ENCODE results near the gene C9. TPM values are rescaled to one million over a fixed set of nuclear protein-coding genes. Genes with fewer than 3 reads are reported as not detected.

The C9 gene
- total and polyA plus RNA-seq, 2 experiments from 2014 or later: not detected

DNA sequence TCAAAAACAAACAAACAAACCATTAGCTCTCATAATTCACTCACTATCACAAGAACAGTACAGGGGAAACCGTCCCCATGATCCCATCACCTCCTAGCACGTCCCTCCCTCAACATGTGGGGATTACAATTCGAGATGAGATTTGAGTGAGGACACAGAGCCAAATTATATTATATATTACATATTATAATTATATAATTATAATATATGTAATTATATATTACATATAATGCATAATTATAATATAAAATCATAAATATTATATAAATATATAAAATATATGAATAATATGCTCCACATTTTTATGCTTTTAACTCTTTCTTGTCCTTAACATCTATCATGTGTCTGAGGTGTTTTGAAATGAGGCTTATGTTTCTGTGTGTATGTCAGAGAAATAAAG lies 3.4 kb upstream of the C9 start:
- no peaks in the 10 kb centered on the region for H3K36me3 ChIP-seq (ENCODE audit: insufficient read depth)

More for the DNA sequence above, 3.4 kb upstream of the C9 start:
- Histone ChIP-seq H3K4me3 (no peak overlapping the region), H3K79me2 (replicated peaks; ENCODE audit: insufficient read depth) (no peaks in the 10 kb centered on the region), H4K20me1 (replicated peaks; ENCODE audit: insufficient read depth) (no peaks in the 10 kb centered on the region), H3K9me2 (ENCODE audit: insufficient read depth) (0 out of 2 replicates have a peak, but pooled peaks cover 3% of the 10 kb centered on the region), H2AFZ (no peak overlapping the region), H3K4me1 (ENCODE audit: insufficient read depth) (peaks cover 6% of the 10 kb centered on the region; the same call in 1 of the 2 replicates), H3K27me3 (ENCODE audit: insufficient read depth) (no peaks in the 10 kb centered on the region), H3K4me2 (no peak overlapping the region), H3K27ac (ENCODE audit: low read depth) (no peak overlapping the region), H3F3A (replicated peaks; ENCODE audit: low read depth) (no peaks in the 10 kb centered on the region)
- Mint-ChIP-seq H3K36me3 (ENCODE audit: low read depth) (no peaks in the 10 kb centered on the region), H3K4me1 (peaks cover 17% of the 10 kb centered on the region), H3K4me3 (no peak overlapping the region), H3K27me3 (ENCODE audit: insufficient read depth, low read depth, poor library complexity) (peaks cover 5% of the 10 kb centered on the region), H3K9me3 (no peaks in the 10 kb centered on the region), H3K27ac (no peak overlapping the region)
- no peak for DNase-seq (ENCODE audit: low spot score)
- TF ChIP-seq EZH2phosphoT487 (IDR thresholded peaks at IDR 0.05; ENCODE audit: unreplicated experiment) (no peak), NANOG (IDR thresholded peaks at IDR 0.05; ENCODE audit: borderline replicate concordance) (no peak), CREB1 (CRISPR knock-in tag; IDR thresholded peaks at IDR 0.05; ENCODE audit: low read depth) (no peak), ZNF114 (CRISPR knock-in tag; IDR thresholded peaks at IDR 0.05) (no peak), POLR2AphosphoS5 (IDR thresholded peaks at IDR 0.05; ENCODE audit: low read depth) (no peak), EZH2 (IDR thresholded peaks at IDR 0.05; ENCODE audit: low read depth, unreplicated experiment) (no peak), STAT1 (IDR thresholded peaks at IDR 0.05; ENCODE audit: unreplicated experiment) (no peak), ZNF331 (CRISPR knock-in tag; IDR thresholded peaks at IDR 0.05; ENCODE audit: low read depth) (no peak), JUNB (IDR thresholded peaks at IDR 0.05; ENCODE audit: unreplicated experiment) (no peak)
- TF ChIP-seq, protein P1, sequence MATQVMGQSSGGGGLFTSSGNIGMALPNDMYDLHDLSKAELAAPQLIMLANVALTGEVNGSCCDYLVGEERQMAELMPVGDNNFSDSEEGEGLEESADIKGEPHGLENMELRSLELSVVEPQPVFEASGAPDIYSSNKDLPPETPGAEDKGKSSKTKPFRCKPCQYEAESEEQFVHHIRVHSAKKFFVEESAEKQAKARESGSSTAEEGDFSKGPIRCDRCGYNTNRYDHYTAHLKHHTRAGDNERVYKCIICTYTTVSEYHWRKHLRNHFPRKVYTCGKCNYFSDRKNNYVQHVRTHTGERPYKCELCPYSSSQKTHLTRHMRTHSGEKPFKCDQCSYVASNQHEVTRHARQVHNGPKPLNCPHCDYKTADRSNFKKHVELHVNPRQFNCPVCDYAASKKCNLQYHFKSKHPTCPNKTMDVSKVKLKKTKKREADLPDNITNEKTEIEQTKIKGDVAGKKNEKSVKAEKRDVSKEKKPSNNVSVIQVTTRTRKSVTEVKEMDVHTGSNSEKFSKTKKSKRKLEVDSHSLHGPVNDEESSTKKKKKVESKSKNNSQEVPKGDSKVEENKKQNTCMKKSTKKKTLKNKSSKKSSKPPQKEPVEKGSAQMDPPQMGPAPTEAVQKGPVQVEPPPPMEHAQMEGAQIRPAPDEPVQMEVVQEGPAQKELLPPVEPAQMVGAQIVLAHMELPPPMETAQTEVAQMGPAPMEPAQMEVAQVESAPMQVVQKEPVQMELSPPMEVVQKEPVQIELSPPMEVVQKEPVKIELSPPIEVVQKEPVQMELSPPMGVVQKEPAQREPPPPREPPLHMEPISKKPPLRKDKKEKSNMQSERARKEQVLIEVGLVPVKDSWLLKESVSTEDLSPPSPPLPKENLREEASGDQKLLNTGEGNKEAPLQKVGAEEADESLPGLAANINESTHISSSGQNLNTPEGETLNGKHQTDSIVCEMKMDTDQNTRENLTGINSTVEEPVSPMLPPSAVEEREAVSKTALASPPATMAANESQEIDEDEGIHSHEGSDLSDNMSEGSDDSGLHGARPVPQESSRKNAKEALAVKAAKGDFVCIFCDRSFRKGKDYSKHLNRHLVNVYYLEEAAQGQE (IDR thresholded peaks at IDR 0.05; ENCODE audit: unreplicated experiment): no peak
- TF ChIP-seq, protein P2, sequence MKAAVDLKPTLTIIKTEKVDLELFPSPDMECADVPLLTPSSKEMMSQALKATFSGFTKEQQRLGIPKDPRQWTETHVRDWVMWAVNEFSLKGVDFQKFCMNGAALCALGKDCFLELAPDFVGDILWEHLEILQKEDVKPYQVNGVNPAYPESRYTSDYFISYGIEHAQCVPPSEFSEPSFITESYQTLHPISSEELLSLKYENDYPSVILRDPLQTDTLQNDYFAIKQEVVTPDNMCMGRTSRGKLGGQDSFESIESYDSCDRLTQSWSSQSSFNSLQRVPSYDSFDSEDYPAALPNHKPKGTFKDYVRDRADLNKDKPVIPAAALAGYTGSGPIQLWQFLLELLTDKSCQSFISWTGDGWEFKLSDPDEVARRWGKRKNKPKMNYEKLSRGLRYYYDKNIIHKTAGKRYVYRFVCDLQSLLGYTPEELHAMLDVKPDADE (IDR thresholded peaks at IDR 0.05): no peak
- TF ChIP-seq, protein P3, sequence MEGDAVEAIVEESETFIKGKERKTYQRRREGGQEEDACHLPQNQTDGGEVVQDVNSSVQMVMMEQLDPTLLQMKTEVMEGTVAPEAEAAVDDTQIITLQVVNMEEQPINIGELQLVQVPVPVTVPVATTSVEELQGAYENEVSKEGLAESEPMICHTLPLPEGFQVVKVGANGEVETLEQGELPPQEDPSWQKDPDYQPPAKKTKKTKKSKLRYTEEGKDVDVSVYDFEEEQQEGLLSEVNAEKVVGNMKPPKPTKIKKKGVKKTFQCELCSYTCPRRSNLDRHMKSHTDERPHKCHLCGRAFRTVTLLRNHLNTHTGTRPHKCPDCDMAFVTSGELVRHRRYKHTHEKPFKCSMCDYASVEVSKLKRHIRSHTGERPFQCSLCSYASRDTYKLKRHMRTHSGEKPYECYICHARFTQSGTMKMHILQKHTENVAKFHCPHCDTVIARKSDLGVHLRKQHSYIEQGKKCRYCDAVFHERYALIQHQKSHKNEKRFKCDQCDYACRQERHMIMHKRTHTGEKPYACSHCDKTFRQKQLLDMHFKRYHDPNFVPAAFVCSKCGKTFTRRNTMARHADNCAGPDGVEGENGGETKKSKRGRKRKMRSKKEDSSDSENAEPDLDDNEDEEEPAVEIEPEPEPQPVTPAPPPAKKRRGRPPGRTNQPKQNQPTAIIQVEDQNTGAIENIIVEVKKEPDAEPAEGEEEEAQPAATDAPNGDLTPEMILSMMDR (conservative IDR thresholded peaks at IDR 0.05; ENCODE audit: low read depth in 2 of 2): no peak
- TF ChIP-seq, protein P4, sequence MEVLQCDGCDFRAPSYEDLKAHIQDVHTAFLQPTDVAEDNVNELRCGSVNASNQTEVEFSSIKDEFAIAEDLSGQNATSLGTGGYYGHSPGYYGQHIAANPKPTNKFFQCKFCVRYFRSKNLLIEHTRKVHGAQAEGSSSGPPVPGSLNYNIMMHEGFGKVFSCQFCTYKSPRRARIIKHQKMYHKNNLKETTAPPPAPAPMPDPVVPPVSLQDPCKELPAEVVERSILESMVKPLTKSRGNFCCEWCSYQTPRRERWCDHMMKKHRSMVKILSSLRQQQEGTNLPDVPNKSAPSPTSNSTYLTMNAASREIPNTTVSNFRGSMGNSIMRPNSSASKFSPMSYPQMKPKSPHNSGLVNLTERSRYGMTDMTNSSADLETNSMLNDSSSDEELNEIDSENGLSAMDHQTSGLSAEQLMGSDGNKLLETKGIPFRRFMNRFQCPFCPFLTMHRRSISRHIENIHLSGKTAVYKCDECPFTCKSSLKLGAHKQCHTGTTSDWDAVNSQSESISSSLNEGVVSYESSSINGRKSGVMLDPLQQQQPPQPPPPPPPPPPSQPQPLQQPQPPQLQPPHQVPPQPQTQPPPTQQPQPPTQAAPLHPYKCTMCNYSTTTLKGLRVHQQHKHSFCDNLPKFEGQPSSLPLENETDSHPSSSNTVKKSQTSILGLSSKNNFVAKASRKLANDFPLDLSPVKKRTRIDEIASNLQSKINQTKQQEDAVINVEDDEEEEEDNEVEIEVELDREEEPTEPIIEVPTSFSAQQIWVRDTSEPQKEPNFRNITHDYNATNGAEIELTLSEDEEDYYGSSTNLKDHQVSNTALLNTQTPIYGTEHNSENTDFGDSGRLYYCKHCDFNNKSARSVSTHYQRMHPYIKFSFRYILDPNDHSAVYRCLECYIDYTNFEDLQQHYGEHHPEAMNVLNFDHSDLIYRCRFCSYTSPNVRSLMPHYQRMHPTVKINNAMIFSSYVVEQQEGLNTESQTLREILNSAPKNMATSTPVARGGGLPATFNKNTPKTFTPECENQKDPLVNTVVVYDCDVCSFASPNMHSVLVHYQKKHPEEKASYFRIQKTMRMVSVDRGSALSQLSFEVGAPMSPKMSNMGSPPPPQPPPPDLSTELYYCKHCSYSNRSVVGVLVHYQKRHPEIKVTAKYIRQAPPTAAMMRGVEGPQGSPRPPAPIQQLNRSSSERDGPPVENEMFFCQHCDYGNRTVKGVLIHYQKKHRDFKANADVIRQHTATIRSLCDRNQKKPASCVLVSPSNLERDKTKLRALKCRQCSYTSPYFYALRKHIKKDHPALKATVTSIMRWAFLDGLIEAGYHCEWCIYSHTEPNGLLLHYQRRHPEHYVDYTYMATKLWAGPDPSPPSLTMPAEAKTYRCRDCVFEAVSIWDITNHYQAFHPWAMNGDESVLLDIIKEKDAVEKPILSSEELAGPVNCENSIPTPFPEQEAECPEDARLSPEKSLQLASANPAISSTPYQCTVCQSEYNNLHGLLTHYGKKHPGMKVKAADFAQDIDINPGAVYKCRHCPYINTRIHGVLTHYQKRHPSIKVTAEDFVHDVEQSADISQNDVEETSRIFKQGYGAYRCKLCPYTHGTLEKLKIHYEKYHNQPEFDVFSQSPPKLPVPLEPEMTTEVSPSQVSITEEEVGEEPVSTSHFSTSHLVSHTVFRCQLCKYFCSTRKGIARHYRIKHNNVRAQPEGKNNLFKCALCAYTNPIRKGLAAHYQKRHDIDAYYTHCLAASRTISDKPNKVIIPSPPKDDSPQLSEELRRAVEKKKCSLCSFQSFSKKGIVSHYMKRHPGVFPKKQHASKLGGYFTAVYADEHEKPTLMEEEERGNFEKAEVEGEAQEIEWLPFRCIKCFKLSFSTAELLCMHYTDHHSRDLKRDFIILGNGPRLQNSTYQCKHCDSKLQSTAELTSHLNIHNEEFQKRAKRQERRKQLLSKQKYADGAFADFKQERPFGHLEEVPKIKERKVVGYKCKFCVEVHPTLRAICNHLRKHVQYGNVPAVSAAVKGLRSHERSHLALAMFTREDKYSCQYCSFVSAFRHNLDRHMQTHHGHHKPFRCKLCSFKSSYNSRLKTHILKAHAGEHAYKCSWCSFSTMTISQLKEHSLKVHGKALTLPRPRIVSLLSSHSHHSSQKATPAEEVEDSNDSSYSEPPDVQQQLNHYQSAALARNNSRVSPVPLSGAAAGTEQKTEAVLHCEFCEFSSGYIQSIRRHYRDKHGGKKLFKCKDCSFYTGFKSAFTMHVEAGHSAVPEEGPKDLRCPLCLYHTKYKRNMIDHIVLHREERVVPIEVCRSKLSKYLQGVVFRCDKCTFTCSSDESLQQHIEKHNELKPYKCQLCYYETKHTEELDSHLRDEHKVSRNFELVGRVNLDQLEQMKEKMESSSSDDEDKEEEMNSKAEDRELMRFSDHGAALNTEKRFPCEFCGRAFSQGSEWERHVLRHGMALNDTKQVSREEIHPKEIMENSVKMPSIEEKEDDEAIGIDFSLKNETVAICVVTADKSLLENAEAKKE (CRISPR knock-in tag; IDR thresholded peaks at IDR 0.05): no peak
- no peak for ATAC-seq

All from GM23338 (cell line).